Cerebellar cortex (tissue), 1 donor: ENCODE measurements around the gene ZNF519.
"Not testable (repeated sequence)": the region's sequence is repeated elsewhere in the genome, so short reads cannot be mapped to it uniquely, and the experiment has no call there.

Experiments
- DNase-seq: peaks from one replicate; pipeline ENCODE4 v3.0.0-alpha.2; 2015; ENCODE audit warnings: low spot score

ZNF519 gene

GRCh38 chr18:14132271-14132700 is at the start of gene ZNF519:
Gene ZNF519 (minus strand): TSS chr18:14132435. CDS start chr18:14132277, 158 bp downstream.
- peak; percentile 99 for DNase-seq

DNA sequence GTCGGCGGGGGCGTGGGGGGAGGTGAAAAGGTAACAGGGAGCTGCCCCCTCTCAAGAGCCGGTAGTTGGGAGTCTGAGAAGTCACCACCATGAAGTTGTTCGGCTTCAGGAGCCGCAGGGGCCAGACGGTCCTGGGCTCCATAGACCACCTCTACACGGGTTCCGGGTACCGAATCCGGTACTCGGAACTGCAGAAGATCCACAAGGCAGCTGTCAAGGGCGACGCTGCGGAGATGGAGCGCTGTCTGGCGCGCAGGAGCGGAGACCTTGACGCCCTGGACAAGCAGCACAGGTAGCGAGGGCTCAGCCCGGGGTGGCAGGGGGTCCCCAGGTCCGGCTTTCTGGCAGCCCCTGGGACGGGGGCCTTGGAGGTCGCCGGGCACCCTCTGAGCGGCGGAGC is 47.1 kb upstream of the ZNF519 start:
- DNase-seq: no peak

DNA sequence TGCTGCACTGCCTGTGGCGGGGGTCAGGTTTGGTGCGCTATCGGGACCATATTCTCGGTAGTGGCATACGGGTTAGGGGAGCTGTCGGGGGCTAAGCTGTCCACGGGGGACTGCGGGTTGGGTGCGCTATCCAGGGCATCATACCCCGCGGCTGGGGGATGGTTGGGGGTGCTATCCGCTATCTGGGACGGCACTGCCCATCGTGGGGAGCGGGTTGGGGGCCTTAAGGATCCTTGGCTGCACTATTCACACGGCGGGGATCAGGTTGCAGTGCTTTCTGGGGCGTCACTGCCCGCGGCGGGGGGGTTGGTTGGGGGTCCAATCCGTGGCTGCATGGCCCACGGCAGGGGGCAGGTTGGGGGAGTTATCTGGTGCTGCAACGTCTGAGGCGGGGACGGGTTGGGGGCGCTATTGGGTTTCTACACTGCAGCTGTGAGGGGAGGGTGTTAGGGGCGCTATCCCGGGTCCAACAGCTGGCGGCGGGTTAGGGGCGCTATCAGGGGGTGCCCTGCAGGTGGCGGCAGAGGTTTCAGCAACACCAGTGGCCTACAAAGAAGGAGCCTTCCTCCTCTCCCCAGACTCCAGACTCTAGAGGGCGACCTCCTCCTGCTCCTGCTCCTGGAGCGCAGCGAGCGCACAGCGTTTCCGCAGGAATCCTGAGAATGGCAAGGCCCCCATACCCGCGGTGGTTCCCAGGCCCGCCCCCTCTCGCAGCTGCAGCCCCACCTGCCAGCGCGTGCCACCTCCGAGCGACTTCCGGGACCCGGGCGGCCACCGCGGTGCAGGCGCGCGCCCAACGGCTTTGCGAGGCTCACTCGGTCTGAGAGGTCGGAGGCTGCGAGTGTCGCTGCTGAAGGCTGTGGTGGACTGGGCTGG is 46.3 kb upstream of the ZNF519 start:
- peak; percentile 39 for DNase-seq

- not testable (repeated sequence) for DNase-seq
Observed at GRCh38 chr18:14177540-14178320, 45.5 kb upstream of the ZNF519 start.

DNA sequence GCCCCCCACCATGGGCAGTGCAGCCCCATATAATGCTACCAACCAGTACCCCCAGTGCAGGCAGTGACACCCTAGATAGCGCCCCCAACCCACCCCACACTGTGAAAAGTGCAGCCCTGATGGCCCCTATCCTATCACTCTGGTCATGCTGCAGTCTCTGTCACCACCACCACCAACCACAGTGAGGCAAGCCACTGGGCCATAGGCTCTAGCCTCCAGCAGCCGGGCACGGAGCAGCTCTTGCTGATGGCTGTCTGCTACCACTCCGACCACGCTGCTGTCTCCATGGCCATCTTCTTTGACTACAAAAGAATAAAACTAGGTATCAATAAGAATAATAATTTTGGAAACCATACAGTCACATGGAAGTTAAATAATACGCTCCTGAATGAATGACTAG is 43.2 kb upstream of the ZNF519 start:
- DNase-seq: not testable (repeated sequence)

DNA sequence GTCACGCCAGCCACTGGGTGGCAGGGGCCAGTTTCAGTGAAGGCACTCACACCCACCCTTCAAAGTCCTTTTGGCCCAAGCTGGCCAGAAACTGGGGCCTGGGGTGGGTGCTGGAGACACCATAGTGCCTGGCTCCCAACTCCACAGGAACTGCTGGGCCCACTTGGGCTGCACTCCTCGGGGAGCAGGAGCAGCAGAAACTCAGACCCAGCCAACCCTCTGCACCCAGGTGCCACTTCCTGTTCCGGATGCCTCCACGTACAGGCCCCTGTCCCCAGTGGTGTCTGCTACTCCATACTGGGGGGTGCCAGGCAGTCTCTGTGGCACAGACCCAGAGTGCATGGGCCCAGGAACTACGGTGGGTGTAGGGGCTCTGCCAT is 42.5 kb upstream of the ZNF519 start:
- no peak for DNase-seq

DNA sequence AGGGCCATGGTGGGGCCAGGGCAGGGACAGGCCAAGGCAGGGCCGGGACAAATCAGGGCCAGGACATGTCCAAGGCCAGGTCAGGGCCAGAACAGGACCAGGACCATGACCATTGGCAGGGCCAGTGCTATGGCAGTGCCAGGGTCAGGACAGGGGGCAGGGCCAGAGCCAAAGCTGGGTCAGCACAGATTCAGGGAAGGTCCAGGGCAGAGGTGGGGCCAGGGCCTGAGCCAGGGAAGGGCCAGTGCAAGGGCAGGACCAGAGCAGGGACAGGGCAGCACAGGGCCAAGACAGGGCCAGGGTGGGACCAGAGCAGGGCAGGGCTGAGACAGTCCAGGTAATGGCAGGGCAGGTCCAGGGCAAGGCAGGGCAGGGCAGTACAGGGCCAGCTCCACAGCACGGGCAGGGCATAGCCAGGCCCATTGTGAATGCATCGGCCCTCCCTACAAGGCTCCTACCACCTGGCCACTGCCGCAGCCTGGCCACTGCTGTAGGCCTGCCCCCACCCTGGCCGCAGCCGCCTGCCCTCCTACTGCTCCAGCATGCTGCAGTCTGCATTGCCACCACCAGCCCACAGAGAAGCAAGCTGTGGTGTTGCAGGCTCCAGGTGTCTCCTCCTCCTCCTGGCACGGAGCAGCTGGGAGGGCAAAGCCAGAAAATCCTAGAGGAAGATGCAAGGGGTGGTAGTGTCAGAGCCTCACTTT is 41.9 kb upstream of the ZNF519 start:
- not testable (repeated sequence) for DNase-seq

DNA sequence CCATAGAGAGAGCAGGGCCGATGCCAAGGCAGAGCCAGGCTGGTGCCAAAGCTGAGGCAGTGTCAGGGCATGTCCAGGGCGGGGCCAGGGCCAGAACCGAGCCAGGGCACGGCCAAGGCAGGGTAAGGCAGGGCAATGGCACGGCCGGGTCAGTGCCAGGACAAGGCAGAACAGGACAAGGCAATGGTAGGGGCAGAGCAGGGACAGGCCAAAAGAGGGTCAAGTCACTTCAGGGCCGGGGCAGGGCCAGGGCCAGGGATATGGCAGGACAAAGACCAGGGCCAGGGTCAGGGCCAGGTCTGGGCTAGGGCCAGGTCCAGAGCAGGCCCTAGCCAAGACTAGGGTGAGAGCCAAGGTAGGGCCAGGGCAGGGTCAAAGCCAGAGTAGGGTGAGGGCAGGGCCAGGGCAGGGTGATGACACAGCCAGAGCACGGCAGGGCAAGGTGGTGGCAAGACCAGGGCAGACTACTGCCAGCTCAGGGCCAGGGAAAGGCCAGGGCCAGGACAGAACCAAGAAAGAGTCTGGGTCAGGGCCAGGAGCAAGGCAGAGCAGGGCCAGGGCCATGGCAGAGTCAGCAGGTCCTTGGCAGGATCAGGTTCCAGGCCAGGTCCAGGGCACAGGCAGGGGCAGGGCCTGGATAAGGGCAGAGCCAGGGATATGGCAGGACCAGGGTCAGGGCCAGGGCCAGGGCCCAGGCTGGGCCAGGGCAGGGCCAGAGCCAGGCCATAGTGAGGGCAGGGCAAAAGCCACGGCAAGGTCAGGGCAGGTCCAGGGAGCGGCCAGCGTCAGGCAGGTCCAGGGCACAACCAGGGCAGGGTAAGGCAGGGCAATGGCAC is 41.1 kb upstream of the ZNF519 start:
- not testable (repeated sequence) for DNase-seq

DNA sequence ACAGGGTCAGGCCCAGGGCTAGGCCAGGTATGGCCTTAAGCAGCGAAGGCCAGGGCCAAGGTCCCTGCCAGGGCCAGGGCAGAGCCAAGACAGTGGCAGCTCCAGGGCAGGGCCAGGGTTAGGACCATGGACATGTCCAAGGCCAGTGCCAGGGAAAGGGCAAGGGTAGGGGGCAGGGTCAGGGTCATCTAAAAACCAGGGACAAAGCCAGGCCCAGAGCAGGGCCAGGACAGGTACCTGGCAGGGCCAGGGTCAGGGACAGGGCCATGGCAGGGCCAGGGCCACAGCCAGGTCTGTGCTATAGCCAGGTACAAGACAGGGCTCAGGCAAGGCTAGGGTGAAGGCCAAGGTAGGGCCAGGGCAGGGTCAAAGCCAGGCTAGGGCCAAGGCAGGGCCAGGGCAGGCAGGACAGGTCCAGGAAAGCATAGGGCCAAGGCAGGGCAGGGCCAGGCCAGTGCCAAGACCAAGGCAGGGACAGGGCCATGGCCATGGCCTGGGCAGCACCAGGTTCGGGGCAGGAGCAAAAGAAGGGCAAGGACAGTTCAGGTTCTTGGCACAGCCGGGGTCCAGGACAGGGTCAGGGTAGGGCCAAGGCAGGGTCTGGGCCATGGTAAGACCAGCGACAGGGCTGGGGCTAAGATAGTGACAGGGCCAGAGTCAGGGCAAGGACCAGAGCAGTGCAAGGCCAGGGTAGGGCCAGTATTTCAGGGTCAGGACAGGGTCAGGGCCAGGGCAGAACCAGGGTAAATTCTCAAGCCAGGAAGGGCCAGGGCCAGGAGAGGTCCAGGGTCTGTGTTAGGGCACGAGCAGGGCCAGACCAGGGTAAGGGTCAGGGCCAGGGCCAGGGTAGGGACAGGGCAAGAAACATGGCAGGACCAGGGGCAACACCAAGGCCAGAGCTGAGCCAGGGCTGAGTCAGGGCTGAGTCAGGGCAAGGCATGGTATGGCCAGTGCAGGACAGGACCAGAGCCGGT is 40.2 kb upstream of the ZNF519 start:
- DNase-seq: not testable (repeated sequence)

- DNase-seq: not testable (repeated sequence)
Observed at GRCh38 chr18:14171301-14172141, 39.3 kb upstream of the ZNF519 start.

DNA sequence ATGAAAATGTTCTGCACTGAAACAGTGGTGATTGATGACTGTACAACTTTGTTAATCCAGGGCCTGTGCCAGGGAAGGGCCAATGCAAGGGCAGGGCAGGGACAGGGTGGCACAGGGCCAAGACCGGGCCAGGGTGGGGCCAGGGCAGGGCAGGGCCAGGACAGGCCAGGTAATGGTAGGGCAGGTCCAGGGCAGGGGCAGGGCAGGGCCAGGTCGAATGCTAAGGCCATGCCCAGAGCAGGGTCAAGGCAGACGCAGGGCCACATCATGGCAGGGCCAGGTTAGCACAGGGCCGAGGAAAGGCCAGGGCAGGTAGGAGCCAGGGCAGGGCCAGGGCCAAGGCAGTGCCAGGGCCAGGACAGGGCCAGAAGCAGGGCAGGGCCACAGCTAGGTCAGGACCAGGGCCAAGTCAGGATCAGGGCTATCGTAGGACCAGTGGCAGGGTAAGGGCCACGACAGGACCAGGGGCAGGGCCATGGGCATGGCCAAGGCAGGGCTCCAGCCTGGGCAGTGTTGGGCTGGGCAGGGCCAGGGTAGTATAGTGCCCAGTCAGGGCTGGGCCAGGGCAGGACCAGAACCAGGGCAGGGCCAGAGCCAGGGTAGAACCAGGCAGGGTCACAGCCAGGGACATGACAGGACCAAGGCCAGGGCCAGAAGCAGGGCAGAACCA is 38.3 kb upstream of the ZNF519 start:
- not testable (repeated sequence) for DNase-seq

GRCh38 chr18:14162915-14163314 is 30.7 kb upstream of the ZNF519 start:
- not testable (repeated sequence) for DNase-seq

DNA sequence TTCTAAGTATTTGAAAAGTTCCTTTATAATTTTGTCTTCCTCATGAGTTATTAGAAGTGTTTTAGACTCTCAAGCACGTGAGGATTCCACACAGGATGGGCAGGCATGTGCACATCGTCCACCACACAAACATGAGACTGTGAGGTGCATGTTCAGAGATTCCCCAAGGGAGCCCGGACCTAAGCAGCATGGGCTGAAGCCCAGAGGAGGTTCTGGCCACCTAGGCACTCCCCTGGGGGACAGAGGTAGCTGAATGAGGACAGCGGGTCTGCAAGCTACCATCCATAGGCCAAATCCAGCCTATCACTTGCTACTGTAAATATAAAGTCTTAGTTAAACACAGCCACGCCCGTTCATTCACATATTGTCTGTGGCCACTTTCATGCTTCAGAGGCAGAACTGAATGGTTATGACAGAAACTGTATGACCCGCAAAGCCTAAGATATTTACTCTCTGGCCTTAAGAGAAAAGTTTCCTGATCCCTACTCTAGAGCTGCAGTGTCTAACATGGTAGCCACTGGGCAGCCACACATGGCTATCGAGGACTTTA is 19.4 kb upstream of the ZNF519 start:
- not testable (repeated sequence) for DNase-seq

- not testable (repeated sequence) for DNase-seq
Observed at GRCh38 chr18:14150766-14151165, 18.5 kb upstream of the ZNF519 start.

GRCh38 chr18:14149916-14150420 is 17.7 kb upstream of the ZNF519 start:
- DNase-seq: not testable (repeated sequence)

- DNase-seq: not testable (repeated sequence)
Observed at GRCh38 chr18:14149121-14149850, 17.1 kb upstream of the ZNF519 start.
